GM12892 (cell line): ENCODE results near the gene ALG3.

Experiments
- POLR2A ChIP-seq: IDR thresholded peaks from 2 replicates; pipeline ENCODE4 v1.6.1; 2011; ENCODE audit warnings: low read depth, low read length, control low read depth
- POLR2AphosphoS5 ChIP-seq: IDR thresholded peaks from 2 replicates; pipeline ENCODE4 v1.6.1; 2011; ENCODE audit warnings: low read depth, low read length, control low read depth

GRCh38 chr3:184259878-184260723, 11.3 kb upstream of the ALG3 start:
- no peak for TF ChIP-seq POLR2A
- TF ChIP-seq POLR2AphosphoS5: no peak
